Measurements from ENCODE around the gene VRTN. TPM values are rescaled to one million over a fixed set of nuclear protein-coding genes. Genes with fewer than 3 reads are reported as not detected.
"Not testable (repeated sequence)": the region's sequence is repeated elsewhere in the genome, so short reads cannot be mapped to it uniquely, and the experiment has no call there.

The VRTN gene
- total RNA-seq, 1 donor: not detected

DNA sequence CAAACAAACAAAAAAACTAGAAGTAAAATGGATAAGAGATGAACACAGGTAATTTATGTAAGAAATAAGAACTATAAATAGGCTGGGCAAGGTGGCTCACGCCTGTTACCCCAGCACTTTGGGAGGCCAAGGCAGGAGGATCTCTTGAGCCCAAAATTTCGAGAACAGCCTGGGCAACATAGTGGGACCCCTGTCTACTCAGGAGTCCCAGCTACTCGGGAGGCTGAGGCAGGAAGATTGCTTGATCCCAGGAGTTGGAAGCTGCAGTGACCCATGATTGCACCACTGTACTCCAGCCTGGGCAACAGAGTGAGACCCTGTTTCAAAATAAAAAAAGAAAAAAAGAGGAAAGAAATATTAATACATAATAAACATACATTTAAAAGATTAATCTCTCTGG is 22.8 kb upstream of the VRTN start:
- DNase-seq (ENCODE audit: low read depth): no peak
- H3K4me3 ChIP-seq (ENCODE audit: low read depth, low read length): no peak overlapping the region
- TF ChIP-seq, protein P1, sequence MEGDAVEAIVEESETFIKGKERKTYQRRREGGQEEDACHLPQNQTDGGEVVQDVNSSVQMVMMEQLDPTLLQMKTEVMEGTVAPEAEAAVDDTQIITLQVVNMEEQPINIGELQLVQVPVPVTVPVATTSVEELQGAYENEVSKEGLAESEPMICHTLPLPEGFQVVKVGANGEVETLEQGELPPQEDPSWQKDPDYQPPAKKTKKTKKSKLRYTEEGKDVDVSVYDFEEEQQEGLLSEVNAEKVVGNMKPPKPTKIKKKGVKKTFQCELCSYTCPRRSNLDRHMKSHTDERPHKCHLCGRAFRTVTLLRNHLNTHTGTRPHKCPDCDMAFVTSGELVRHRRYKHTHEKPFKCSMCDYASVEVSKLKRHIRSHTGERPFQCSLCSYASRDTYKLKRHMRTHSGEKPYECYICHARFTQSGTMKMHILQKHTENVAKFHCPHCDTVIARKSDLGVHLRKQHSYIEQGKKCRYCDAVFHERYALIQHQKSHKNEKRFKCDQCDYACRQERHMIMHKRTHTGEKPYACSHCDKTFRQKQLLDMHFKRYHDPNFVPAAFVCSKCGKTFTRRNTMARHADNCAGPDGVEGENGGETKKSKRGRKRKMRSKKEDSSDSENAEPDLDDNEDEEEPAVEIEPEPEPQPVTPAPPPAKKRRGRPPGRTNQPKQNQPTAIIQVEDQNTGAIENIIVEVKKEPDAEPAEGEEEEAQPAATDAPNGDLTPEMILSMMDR (IDR thresholded peaks at IDR 0.05; ENCODE audit: insufficient read depth, low read depth, low read length): no peak

DNA sequence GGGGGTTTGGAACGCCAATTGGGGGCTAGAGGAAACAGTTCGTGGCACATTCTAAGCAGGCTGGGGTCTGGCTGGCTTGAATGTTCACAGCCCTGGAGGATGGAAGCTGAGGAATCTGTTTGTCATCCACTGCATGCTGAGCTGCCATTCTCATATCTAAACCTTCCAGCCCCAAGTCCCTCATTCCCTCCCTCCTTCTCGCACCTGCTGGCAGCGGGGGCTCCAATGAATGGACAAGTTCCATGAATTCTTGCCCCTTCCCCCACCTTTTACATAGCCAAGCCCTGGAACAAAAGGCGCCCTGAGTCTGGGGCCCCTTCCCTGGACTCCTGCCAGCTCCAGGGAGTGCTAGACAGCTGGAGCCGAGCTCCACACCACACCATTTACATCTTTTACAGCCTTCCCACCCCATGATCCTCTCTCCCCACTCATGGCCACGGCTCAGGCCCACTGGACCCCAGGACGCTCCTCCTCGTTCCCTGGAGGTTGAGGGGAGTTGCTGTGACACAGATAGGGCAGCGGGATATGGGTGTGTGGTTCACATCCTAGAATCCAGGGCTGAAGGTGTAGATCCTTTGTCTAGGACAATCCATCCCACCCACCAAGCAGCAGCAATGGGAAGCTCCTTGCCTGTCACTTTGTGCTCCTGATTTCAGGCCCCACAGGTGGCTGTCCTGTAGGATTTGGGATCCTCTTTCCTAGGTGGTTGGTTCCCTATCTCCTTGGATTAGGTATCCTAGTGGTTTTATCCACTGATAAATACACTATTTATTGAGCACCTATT is 21.7 kb upstream of the VRTN start:
- no peak for DNase-seq (ENCODE audit: low read depth)
- H3K4me3 ChIP-seq (ENCODE audit: low read depth, low read length): no peak overlapping the region
- TF ChIP-seq, protein P1 (IDR thresholded peaks at IDR 0.05; ENCODE audit: insufficient read depth, low read depth, low read length): no peak

DNA sequence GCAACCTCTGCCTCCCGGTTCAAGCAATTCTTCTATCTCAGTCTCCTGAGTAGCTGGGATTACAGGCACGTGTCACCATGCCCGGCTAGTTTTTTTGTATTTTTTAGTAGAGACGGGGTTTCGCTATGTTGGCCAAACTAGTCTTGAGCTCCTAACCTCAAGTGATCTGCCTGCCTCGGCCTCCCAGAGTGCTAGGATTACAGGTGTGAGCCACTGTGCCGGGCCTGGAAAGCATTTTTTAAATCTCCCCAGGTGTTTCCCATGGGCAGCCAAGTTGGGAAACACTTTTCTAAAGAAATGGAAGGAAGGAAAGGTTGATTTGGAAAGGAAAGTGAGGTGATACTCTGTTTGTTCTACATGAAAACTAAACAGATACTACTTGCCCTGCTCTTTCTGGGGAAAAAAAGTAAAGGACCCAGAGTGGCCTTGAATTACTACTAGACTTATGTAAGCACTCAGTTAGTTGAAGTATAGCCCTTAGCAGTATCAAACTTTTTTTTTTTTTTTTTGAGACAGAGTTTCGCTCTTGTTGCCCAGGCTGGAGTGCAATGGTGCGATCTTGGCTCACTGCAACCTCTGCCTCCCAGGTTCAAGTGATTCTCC is 18.2 kb upstream of the VRTN start:
- not testable (repeated sequence) for H3K4me3 ChIP-seq (ENCODE audit: low read depth, low read length)

DNA sequence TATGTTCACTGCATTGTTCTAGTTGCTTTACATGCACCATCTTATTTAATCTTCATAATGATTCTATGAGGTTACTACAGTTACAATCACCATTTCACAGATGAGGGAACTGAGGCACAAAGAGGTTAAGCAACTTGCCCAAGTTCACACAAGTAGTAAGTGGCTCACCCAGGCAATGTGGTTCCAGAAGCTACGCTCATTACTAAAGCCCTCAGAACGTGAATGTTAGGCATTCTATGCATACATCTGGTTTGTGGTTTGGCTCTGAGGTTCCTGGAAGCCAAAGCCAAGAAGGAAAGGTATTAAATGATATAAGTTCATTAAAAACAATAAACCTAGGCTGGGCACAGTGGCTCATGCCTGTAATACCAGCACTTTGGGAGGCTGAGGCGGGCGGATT is 14.4 kb upstream of the VRTN start:
- TF ChIP-seq, protein P1 (IDR thresholded peaks at IDR 0.05; ENCODE audit: insufficient read depth, low read depth, low read length): no peak
- DNase-seq (ENCODE audit: low read depth): peak; percentile 73
- H3K4me3 ChIP-seq (ENCODE audit: low read depth, low read length): no peak overlapping the region

More for the DNA sequence above, 18.2 kb upstream of the VRTN start:
- DNase-seq (ENCODE audit: low read depth): not testable (repeated sequence)

DNA sequence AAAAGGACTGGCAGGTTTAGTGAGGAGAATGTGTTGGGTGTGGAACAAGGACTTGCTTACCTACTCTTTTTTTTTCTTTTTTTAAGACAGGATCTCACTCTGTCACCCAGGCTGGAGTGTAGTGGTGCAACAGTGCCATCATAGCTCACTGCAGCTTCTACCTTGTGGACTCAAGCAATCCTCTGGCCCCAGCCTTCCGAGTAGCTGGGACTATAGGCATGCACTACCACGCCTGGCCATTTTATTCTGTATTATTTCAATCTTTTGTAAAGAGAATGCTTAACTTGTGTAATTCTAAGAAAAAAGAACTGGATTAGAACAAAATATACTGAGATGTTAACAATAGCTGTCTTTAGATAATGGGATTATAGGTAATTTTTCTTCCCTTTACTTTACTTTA is 1.9 kb upstream of the VRTN start:
- DNase-seq (ENCODE audit: low read depth): no peak
- no peak overlapping the region for H3K4me3 ChIP-seq (ENCODE audit: low read depth, low read length)
- TF ChIP-seq, protein P1 (IDR thresholded peaks at IDR 0.05; ENCODE audit: insufficient read depth, low read depth, low read length): no peak

DNA sequence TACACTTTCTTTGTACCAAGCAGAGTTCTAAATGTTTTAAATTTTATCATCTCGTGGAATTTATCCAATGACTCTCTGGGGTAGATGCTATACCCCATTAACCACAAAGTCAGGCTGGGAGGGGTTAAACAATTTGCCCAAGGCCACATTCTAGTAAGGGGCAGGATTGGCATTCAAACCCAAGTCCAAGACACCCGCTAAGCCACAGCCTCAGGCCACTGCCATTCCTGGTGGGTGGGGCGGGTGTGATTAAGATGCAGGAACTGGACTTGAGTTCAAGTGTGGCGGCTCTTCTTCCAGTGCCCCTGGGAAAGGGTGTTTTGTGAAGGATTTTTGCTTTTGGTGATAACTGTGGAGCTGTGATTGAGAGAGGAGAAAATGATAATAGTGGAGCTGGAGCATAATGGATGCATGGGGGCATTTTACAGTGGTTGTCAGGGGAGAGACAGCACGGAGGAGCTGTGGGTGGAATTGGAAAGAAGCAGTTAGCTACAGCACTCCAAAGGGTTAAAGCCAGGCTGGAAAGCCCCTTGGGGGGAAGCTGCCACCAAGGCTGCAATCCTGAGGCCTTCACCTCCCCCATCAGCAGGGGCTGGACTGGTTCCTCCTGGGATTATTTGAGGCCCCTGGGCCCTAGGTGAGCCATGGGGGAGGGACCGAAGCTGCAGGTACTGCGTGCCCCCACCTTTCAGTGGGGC is 1.0 kb upstream of the VRTN start:
- DNase-seq (ENCODE audit: low read depth): no peak
- H3K4me3 ChIP-seq (ENCODE audit: low read depth, low read length): no peak overlapping the region
- TF ChIP-seq, protein P1 (IDR thresholded peaks at IDR 0.05; ENCODE audit: insufficient read depth, low read depth, low read length): no peak

DNA sequence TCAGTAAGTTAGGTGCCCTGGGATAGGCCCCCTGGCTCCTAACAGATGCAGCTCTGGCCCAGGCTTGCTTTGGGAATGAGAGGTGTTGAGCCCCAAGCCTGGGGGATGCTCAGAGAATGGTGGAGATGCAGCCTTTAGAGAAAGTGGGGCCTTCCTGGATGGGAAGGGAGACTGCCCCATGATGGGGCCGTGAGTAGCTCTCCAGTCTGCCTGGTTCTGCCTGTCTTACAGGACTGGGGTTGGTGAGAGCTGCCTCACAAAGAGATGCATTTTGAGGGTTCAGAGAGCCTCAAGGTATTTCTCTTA is 523 bp upstream of the VRTN start:
- no peak overlapping the region for H3K4me3 ChIP-seq (ENCODE audit: low read depth, low read length)
- TF ChIP-seq, protein P1 (IDR thresholded peaks at IDR 0.05; ENCODE audit: insufficient read depth, low read depth, low read length): no peak
- no peak for DNase-seq (ENCODE audit: low read depth)

All from fibroblast of villous mesenchyme (primary cell).